Trophoblast cell (in vitro differentiated cells and primary cell): ENCODE measurements around the gene TNFSF13B.

Experiments used
- DNase-seq, 2 donors: peaks; one replicate each; pipeline ENCODE4 v3.0.0-alpha.2; 2016
- H2AFZ ChIP-seq: 2 replicates; pipeline ENCODE4 v1.6.1; 2013; ENCODE audit warnings: low read length, moderate library complexity, mild to moderate bottlenecking; ENCODE audit not compliant: insufficient read depth, poor library complexity
- H2AK5ac ChIP-seq: 2 replicates; pipeline ENCODE4 v1.6.1; 2013; ENCODE audit warnings: mild to moderate bottlenecking, low read length
- H2BK120ac ChIP-seq: 2 replicates; pipeline ENCODE4 v1.6.1; 2013; ENCODE audit warnings: low read length, mild to moderate bottlenecking, moderate library complexity; ENCODE audit not compliant: insufficient read depth, poor library complexity
- H2BK12ac ChIP-seq: 2 replicates; pipeline ENCODE4 v1.6.1; 2013; ENCODE audit warnings: mild to moderate bottlenecking, low read length, moderate library complexity
- H2BK5ac ChIP-seq: 2 replicates; pipeline ENCODE4 v1.6.1; 2013; ENCODE audit warnings: low read length, low read depth, moderate library complexity, mild to moderate bottlenecking; ENCODE audit not compliant: poor library complexity
- H3K14ac ChIP-seq: 2 replicates; pipeline ENCODE4 v1.6.1; 2013; ENCODE audit warnings: mild to moderate bottlenecking, low read length
- H3K18ac ChIP-seq: 2 replicates; pipeline ENCODE4 v1.6.1; 2013; ENCODE audit warnings: mild to moderate bottlenecking, low read length
- H3K23ac ChIP-seq: 2 replicates; pipeline ENCODE4 v1.6.1; 2013; ENCODE audit warnings: low read length
- H3K27ac ChIP-seq: 2 replicates; pipeline ENCODE4 v1.5.1; 2013; ENCODE audit warnings: low read depth, mild to moderate bottlenecking, inconsistent platforms, low read length, moderate library complexity
- H3K27me3 ChIP-seq: 2 replicates; pipeline ENCODE4 v1.6.1; 2013; ENCODE audit warnings: inconsistent platforms, mild to moderate bottlenecking, low read length, moderate library complexity; ENCODE audit not compliant: insufficient read depth
- H3K36me3 ChIP-seq, 2 experiments: 1 replicate in 1 of 2; 2 replicates in 1 of 2; pipeline ENCODE4 v1.6.1; 2013; ENCODE audit warnings: low read length in 2 of 2, mild to moderate bottlenecking in 2 of 2, moderate library complexity in 1 of 2; ENCODE audit not compliant: insufficient read depth in 2 of 2, control insufficient read depth in 1 of 2
- H3K4ac ChIP-seq: 2 replicates; pipeline ENCODE4 v1.6.1; 2013; ENCODE audit warnings: low read depth, mild to moderate bottlenecking, low read length, moderate library complexity
- H3K4me1 ChIP-seq, 2 experiments: 1 replicate in 1 of 2; 2 replicates in 1 of 2; pipeline ENCODE4 v1.6.1; 2013; ENCODE audit warnings: low read length in 2 of 2, mild to moderate bottlenecking in 2 of 2, moderate library complexity in 1 of 2; ENCODE audit not compliant: insufficient read depth in 2 of 2, control insufficient read depth in 1 of 2
- H3K4me2 ChIP-seq: 2 replicates; pipeline ENCODE4 v1.6.1; 2013; ENCODE audit warnings: inconsistent platforms, mild to moderate bottlenecking, low read length, moderate library complexity
- H3K4me3 ChIP-seq: 2 replicates; pipeline ENCODE4 v1.5.1; 2013; ENCODE audit warnings: mild to moderate bottlenecking, low read depth, low read length, inconsistent platforms
- H3K79me1 ChIP-seq: one replicate; pipeline ENCODE4 v1.6.1; 2013; ENCODE audit warnings: low read length
- H3K79me2 ChIP-seq: 2 replicates; pipeline ENCODE4 v1.6.1; 2013; ENCODE audit warnings: low read length, mild to moderate bottlenecking; ENCODE audit not compliant: control insufficient read depth, insufficient read depth, poor library complexity
- H3K9ac ChIP-seq: 2 replicates; pipeline ENCODE4 v1.6.1; 2013; ENCODE audit warnings: mild to moderate bottlenecking, low read length
- H3K9me3 ChIP-seq: 2 replicates; pipeline ENCODE4 v1.6.1; 2013; ENCODE audit warnings: low read depth, mild to moderate bottlenecking, control low read depth, inconsistent platforms, low read length; ENCODE audit not compliant: insufficient read depth
- H4K12ac ChIP-seq: 2 replicates; pipeline ENCODE4 v1.6.1; 2013; ENCODE audit warnings: low read depth, mild to moderate bottlenecking, low read length, moderate library complexity
- H4K8ac ChIP-seq: 2 replicates; pipeline ENCODE4 v1.6.1; 2013; ENCODE audit warnings: low read depth, mild to moderate bottlenecking, low read length, moderate library complexity
- H4K91ac ChIP-seq: one replicate; pipeline ENCODE4 v1.6.1; 2013; ENCODE audit warnings: low read depth, mild to moderate bottlenecking, low read length, moderate library complexity
- WGBS: extraction: QIAGEN DNeasy Blood & Tissue Kit; methylation state at CpG from one replicate; pipeline ENCODE4 v1.1.7; 2013; ENCODE audit warnings: missing lambda C conversion rate; ENCODE audit not compliant: insufficient read length, insufficient coverage; ENCODE audit errors: extremely low coverage; 5-methylcytosine and 5-hydroxymethylcytosine counted together

The TNFSF13B gene

DNA sequence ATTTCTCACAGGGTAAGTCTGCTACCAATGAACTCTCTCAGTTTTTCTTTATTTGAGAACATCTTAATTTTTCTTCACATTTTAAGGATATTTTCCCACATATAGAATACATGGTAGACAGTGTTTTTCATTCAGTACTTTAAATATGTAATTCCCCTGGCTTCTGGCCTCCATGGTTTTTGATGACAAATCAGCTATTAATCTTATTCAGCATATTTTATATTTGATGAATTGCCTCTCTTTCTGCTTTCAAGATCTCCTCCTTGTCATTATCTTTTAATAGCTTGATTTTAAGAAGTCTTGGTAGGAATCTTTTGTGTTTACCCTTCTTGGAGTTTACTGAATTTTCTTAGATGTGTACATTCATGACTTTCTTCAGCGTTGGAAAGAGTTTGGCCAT lies 27.6 kb downstream of the TNFSF13B start:
- Histone ChIP-seq H2AFZ (no peak overlapping the region), H3K79me2 (no peaks in the 10 kb centered on the region)
- no CpG with 5 or more reads among the region's 1 CpG for WGBS

DNA sequence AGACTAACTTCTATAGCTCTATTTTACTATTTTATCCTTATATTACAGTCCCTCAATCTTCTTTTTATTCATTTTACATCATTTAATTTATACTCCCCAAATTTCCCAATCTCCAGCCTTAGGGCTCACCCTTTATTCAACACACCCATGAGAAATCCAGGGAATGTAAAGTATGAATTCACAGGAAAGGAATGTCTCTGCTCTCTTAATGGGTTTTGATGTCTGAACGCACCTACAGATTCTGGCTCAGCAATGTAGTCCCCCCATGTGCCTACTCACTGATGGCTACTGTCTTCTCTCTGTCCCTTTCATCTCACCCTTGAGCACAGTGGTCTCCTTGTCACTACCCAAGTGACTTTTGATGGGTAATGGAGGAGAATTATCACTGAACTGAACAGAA lies 32.8 kb downstream of the TNFSF13B start:
- peak overlapping the region; percentile 66 for H2BK12ac ChIP-seq
- H3K36me3 ChIP-seq = no peaks in the 10 kb centered on the region
- no peak overlapping the region for H2AFZ ChIP-seq
- DNase-seq = peak in 1 of 2 donors; percentile 18
- no peak overlapping the region for H3K4ac ChIP-seq
- H4K12ac ChIP-seq = no peak overlapping the region
- no peak overlapping the region for H3K4me3 ChIP-seq
- H3K4me2 ChIP-seq = no peak overlapping the region
- no peaks in the 10 kb centered on the region for H3K27me3 ChIP-seq
- H3K9ac ChIP-seq = no peak overlapping the region
- H3K79me2 ChIP-seq = no peaks in the 10 kb centered on the region
- H3K4me1 ChIP-seq = peaks cover 0 to 6% of the 10 kb centered on the region in 2 experiments
- no peak overlapping the region for H4K91ac ChIP-seq
- no peak overlapping the region for H2AK5ac ChIP-seq
- H3K27ac ChIP-seq = no peak overlapping the region
- no peak overlapping the region for H2BK5ac ChIP-seq
- no peaks in the 10 kb centered on the region for H3K9me3 ChIP-seq
- H3K79me1 ChIP-seq = no peaks in the 10 kb centered on the region
- peak overlapping the region; percentile 46 for H3K14ac ChIP-seq
- H3K18ac ChIP-seq = no peak overlapping the region
- H3K23ac ChIP-seq = no peak overlapping the region
- H2BK120ac ChIP-seq = peak overlapping the region; percentile 55
- WGBS = no CpG with 5 or more reads among the region's 1 CpG
- H4K8ac ChIP-seq = no peak overlapping the region

More for the DNA sequence above, 27.6 kb downstream of the TNFSF13B start:
- Histone ChIP-seq H3K4me1 (no peaks in the 10 kb centered on the region), H3K18ac (no peak overlapping the region), H3K4me3 (no peak overlapping the region), H3K9me3 (no peaks in the 10 kb centered on the region), H3K27ac (no peak overlapping the region), H3K4me2 (no peak overlapping the region), H3K9ac (no peak overlapping the region), H3K14ac (no peak overlapping the region), H4K8ac (no peak overlapping the region), H2BK120ac (no peak overlapping the region), H3K36me3 (no peaks in the 10 kb centered on the region), H4K12ac (no peak overlapping the region), H3K4ac (no peak overlapping the region), H3K27me3 (no peaks in the 10 kb centered on the region), H3K79me1 (no peaks in the 10 kb centered on the region), H2AK5ac (no peak overlapping the region), H2BK12ac (no peak overlapping the region), H3K23ac (no peak overlapping the region), H4K91ac (no peak overlapping the region), H2BK5ac (no peak overlapping the region)
- no peak for DNase-seq

DNA sequence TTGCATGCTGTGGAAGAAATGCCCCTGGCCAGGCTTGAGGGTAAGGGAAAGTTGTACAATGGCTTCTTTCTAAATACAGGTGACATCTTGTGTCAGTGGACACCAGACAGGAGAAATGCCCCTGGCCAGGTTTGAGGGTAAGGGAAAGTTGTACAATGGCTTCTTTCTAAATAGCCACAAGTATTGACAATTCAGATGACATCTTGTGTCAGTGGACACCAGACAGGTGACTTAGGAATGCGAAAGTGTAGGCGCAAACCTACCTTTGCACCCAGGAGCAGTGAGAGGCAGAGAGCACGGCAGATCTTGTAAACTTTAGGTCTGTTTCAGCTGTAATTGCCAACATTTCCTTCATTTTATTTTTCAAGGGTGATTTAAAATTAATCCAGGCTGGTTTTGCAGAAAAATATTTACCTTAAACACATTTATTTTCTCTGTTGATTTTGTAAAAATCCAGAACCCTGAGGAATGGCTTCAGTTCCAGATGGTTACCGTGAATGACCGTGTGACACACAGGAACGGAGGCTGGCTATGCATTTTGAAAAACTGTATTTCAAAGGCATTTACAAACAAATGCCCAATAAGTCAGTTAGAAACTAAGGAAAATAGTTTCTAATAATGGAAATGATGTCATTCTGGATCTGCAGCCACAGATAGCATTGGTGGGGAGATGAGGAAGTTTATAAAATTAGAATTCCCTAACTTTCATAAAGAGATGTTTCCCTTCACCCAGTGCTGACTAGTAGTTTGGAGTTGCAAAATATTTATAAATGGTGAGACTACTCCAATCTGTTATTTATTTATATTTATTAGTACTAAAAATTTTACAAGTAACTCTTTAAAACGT lies 34.9 kb downstream of the TNFSF13B start:
- H3K23ac ChIP-seq = no peak overlapping the region
- no CpG with 5 or more reads among the region's 7 CpGs for WGBS

DNA sequence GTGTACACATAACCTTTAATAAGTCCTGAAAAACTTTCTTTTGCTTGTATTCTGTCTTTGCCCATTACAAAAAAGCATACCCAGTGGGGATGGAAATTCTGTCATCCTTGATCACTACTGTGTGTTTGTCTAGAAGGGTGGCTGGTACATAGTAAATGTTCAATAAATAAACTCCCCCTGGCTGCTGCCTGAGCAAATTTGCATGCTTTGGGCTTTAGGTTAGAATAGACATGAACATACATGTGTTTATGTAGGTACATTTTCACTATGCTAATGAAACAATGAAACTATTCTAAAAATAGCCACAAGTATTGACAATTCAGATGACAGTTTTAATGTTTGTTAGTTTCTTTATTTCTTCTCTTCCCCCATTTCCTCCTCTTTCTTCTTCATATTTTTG lies 36.1 kb downstream of the TNFSF13B start:
- Histone ChIP-seq H3K4ac (no peak overlapping the region), H3K9me3 (no peaks in the 10 kb centered on the region), H3K14ac (no peak overlapping the region), H4K8ac (no peak overlapping the region), H2AFZ (no peak overlapping the region), H3K79me1 (no peaks in the 10 kb centered on the region), H2BK5ac (no peak overlapping the region), H4K91ac (no peak overlapping the region), H3K36me3 (no peaks in the 10 kb centered on the region), H3K4me1 (peaks cover 0 to 6% of the 10 kb centered on the region in 2 experiments), H3K18ac (no peak overlapping the region), H3K4me2 (no peak overlapping the region), H4K12ac (no peak overlapping the region), H3K27ac (no peak overlapping the region), H3K27me3 (no peaks in the 10 kb centered on the region), H2AK5ac (no peak overlapping the region), H3K79me2 (no peaks in the 10 kb centered on the region), H2BK120ac (no peak overlapping the region), H3K4me3 (no peak overlapping the region), H2BK12ac (no peak overlapping the region), H3K23ac (no peak overlapping the region), H3K9ac (no peak overlapping the region)
- DNase-seq = no peak

More for the DNA sequence above, 34.9 kb downstream of the TNFSF13B start:
- Histone ChIP-seq H3K9ac (no peak overlapping the region), H3K4me2 (peak overlapping the region; percentile 13), H3K4me1 (peaks cover 0 to 6% of the 10 kb centered on the region in 2 experiments), H2BK12ac (no peak overlapping the region), H3K9me3 (no peaks in the 10 kb centered on the region), H2AFZ (no peak overlapping the region), H3K18ac (no peak overlapping the region), H3K27me3 (no peaks in the 10 kb centered on the region), H2AK5ac (no peak overlapping the region), H3K79me1 (no peaks in the 10 kb centered on the region), H3K36me3 (no peaks in the 10 kb centered on the region), H4K91ac (no peak overlapping the region), H4K8ac (no peak overlapping the region), H3K79me2 (no peaks in the 10 kb centered on the region), H2BK120ac (no peak overlapping the region), H2BK5ac (no peak overlapping the region), H3K4ac (no peak overlapping the region), H3K14ac (no peak overlapping the region), H4K12ac (no peak overlapping the region), H3K4me3 (no peak overlapping the region), H3K27ac (no peak overlapping the region)
- DNase-seq = peak; percentile 27 to 46
